Erythroblast (primary cell): ENCODE data around the gene MED10.
A peak's percentile ranks its signal among the peaks of the same experiment; 100 is the strongest.

Experiments used
- DNase-seq, 2 experiments: peaks; one replicate each; lab custom pipeline; 2025; lab: John Stamatoyannopoulos, UW
- GATA1 ChIP-seq: IDR thresholded peaks from 2 replicates; pipeline ENCODE4 v1.6.1; 2011; ENCODE audit warnings: low read depth, mild to moderate bottlenecking, control low read depth, low read length, moderate library complexity
- POLR2A ChIP-seq: IDR thresholded peaks from 2 replicates; pipeline ENCODE4 v1.6.1; 2011; ENCODE audit warnings: mild to moderate bottlenecking, low read length

Gene MED10

GRCh38 chr5:6338871-6339270, 39.5 kb downstream of the MED10 start:
- no peak for DNase-seq
- TF ChIP-seq POLR2A, result no peak
- TF ChIP-seq GATA1, result no peak

- DNase-seq, result no peak
- TF ChIP-seq POLR2A (no peak), GATA1 (no peak)
Observed at GRCh38 chr5:6338135-6338534, 40.2 kb downstream of the MED10 start.

GRCh38 chr5:6333182-6333905, 45.0 kb downstream of the MED10 start:
- TF ChIP-seq GATA1 (no peak), POLR2A (no peak)
- no peak for DNase-seq

GRCh38 chr5:6328173-6328572, 50.2 kb downstream of the MED10 start:
- peak; percentile 9 to 27 for DNase-seq
- no peak for TF ChIP-seq GATA1
- no peak for TF ChIP-seq POLR2A

- DNase-seq, result no peak
- no peak for TF ChIP-seq GATA1
- TF ChIP-seq POLR2A, result no peak
Observed at GRCh38 chr5:6326776-6327175, 51.6 kb downstream of the MED10 start.

GRCh38 chr5:6322163-6322713, 56.1 kb downstream of the MED10 start:
- TF ChIP-seq GATA1 (no peak), POLR2A (no peak)
- DNase-seq, result no peak
